IMR-90 (cell line): Measurements from ENCODE around the gene MS4A15.

ENCODE experiments used
- CEBPB ChIP-seq: IDR thresholded peaks from 2 replicates; pipeline ENCODE4 v1.6.1; 2012; ENCODE audit warnings: low read depth, low read length, improper control_type of control experiment
- CHD1 ChIP-seq: IDR thresholded peaks from 2 replicates; pipeline ENCODE4 v1.6.1; 2012; ENCODE audit warnings: low read depth, low read length, improper control_type of control experiment
- MAFK ChIP-seq: IDR thresholded peaks from 2 replicates; pipeline ENCODE4 v1.6.1; 2012; ENCODE audit warnings: low read depth, low read length, improper control_type of control experiment
- MAZ ChIP-seq: IDR thresholded peaks from 2 replicates; pipeline ENCODE4 v1.6.1; 2012; ENCODE audit warnings: low read depth, mild to moderate bottlenecking, low read length, improper control_type of control experiment, moderate library complexity, borderline replicate concordance
- MXI1 ChIP-seq: IDR thresholded peaks from 2 replicates; pipeline ENCODE4 v1.6.1; 2012; ENCODE audit warnings: low read depth, mild to moderate bottlenecking, low read length, moderate library complexity, borderline replicate concordance
- POLR2A ChIP-seq: IDR thresholded peaks from 2 replicates; pipeline ENCODE4 v1.6.1; 2012; ENCODE audit warnings: mild to moderate bottlenecking, low read depth, low read length
- RAD21 ChIP-seq: IDR thresholded peaks from 2 replicates; pipeline ENCODE4 v1.6.1; 2012; ENCODE audit warnings: low read length, improper control_type of control experiment
- RCOR1 ChIP-seq: IDR thresholded peaks from 2 replicates; pipeline ENCODE4 v1.6.1; 2012; ENCODE audit warnings: mild to moderate bottlenecking, low read length, improper control_type of control experiment; ENCODE audit not compliant: insufficient replicate concordance
- RFX5 ChIP-seq: IDR thresholded peaks from 2 replicates; pipeline ENCODE4 v1.8.0; 2012; ENCODE audit warnings: low read depth, mild to moderate bottlenecking, low read length, moderate library complexity
- SMC3 ChIP-seq: fragments of 150-350 bp; IDR thresholded peaks from 2 replicates; pipeline ENCODE4 v1.6.1; 2016; ENCODE audit warnings: low read depth, mild to moderate bottlenecking, antibody characterized with exemption, low read length, moderate library complexity
- TF ChIP-seq, protein P1 (sequence below): conservative IDR thresholded peaks from 2 replicates; pipeline ENCODE4 v1.5.1; 2012; ENCODE audit warnings: mild to moderate bottlenecking, low read depth, low read length, improper control_type of control experiment
- TF ChIP-seq, protein P2 (sequence below): fragments of 150-350 bp; IDR thresholded peaks from 2 replicates; pipeline ENCODE4 v1.6.1; 2016; ENCODE audit warnings: low read depth, mild to moderate bottlenecking, low read length, moderate library complexity, borderline replicate concordance
- TF ChIP-seq, protein P3 (sequence below): fragments of 150-350 bp; IDR thresholded peaks from 2 replicates; pipeline ENCODE4 v1.6.1; 2017; ENCODE audit warnings: mild to moderate bottlenecking, antibody characterized with exemption, low read length, low read depth

DNA sequence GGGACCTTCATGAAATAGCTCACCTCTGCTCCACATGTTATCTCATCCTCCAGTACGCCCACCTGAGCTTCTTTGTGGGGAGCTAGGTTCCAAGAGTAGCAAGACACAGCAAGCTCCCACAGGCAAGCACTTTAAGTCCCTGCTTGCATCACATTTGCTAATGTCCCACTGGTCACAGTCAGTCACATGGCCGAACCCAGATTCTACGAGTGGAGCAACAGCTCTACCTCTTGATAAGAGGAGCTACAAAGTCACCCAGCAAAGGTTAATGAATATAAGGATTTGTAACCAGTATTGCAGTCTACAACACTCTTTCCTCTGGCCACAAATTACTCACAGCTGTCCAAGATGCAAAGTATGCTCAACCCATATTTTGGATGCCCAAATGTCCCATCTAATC is 15.2 kb upstream of the MS4A15 start:
- TF ChIP-seq, protein P1, sequence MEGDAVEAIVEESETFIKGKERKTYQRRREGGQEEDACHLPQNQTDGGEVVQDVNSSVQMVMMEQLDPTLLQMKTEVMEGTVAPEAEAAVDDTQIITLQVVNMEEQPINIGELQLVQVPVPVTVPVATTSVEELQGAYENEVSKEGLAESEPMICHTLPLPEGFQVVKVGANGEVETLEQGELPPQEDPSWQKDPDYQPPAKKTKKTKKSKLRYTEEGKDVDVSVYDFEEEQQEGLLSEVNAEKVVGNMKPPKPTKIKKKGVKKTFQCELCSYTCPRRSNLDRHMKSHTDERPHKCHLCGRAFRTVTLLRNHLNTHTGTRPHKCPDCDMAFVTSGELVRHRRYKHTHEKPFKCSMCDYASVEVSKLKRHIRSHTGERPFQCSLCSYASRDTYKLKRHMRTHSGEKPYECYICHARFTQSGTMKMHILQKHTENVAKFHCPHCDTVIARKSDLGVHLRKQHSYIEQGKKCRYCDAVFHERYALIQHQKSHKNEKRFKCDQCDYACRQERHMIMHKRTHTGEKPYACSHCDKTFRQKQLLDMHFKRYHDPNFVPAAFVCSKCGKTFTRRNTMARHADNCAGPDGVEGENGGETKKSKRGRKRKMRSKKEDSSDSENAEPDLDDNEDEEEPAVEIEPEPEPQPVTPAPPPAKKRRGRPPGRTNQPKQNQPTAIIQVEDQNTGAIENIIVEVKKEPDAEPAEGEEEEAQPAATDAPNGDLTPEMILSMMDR = no peak
- TF ChIP-seq MXI1 (no peak), RCOR1 (no peak), POLR2A (no peak), MAFK (no peak), RAD21 (no peak), MAZ (no peak), CHD1 (no peak), CEBPB (no peak), SMC3 (no peak), RFX5 (no peak)
- TF ChIP-seq, protein P2, sequence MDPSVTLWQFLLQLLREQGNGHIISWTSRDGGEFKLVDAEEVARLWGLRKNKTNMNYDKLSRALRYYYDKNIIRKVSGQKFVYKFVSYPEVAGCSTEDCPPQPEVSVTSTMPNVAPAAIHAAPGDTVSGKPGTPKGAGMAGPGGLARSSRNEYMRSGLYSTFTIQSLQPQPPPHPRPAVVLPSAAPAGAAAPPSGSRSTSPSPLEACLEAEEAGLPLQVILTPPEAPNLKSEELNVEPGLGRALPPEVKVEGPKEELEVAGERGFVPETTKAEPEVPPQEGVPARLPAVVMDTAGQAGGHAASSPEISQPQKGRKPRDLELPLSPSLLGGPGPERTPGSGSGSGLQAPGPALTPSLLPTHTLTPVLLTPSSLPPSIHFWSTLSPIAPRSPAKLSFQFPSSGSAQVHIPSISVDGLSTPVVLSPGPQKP = no peak
- TF ChIP-seq, protein P3, sequence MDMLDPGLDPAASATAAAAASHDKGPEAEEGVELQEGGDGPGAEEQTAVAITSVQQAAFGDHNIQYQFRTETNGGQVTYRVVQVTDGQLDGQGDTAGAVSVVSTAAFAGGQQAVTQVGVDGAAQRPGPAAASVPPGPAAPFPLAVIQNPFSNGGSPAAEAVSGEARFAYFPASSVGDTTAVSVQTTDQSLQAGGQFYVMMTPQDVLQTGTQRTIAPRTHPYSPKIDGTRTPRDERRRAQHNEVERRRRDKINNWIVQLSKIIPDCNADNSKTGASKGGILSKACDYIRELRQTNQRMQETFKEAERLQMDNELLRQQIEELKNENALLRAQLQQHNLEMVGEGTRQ = no peak
